ENCODE results near the gene TMEM178B.

GRCh38 chr7:141417506-141417905 lies 343.6 kb downstream of the TMEM178B start:
- TF ChIP-seq CTCF (IDR thresholded peaks at IDR 0.05) (no peak), POLR2A (IDR thresholded peaks at IDR 0.05; ENCODE audit: low read length) (no peak), USF2 (IDR thresholded peaks at IDR 0.05) (no peak), HEYL (CRISPR knock-in tag; IDR thresholded peaks at IDR 0.05) (no peak), MAX (IDR thresholded peaks at IDR 0.05) (no peak)

Measured in A549 (cell line).